GM12891 (cell line): ENCODE measurements around the gene HMGB3.

Experiments
- POLR2A ChIP-seq: IDR thresholded peaks from 2 replicates; pipeline ENCODE4 v1.6.1; 2011; ENCODE audit warnings: low read depth, low read length, control low read depth
- POLR2AphosphoS5 ChIP-seq: IDR thresholded peaks from 2 replicates; pipeline ENCODE4 v1.6.1; 2011; ENCODE audit warnings: low read depth, low read length, control low read depth
- TAF1 ChIP-seq: IDR thresholded peaks from 2 replicates; pipeline ENCODE4 v1.6.1; 2011; ENCODE audit warnings: low read depth, low read length, control low read depth

GRCh38 chrX:151009582-151009981 is 26.4 kb downstream of the HMGB3 start:
- TF ChIP-seq POLR2A (no peak), POLR2AphosphoS5 (no peak), TAF1 (no peak)
